Sigmoid colon (tissue), 4 donors: ENCODE measurements around the gene GPR108.

Experiments
- CTCF ChIP-seq, 4 experiments: fragments of 450-650 bp in 3 of 4; fragments of 200-600 bp in 1 of 4; IDR thresholded peaks; one replicate each; pipeline ENCODE4 v1.5.1; 2016 to 2019; ENCODE audit warnings: antibody characterized with exemption in 4 of 4, mild to moderate bottlenecking in 3 of 4, moderate library complexity in 2 of 4
- EP300 ChIP-seq, 4 donors: sonication (generic); formaldehyde crosslinking; IDR thresholded peaks; one replicate each; pipeline ENCODE4 v1.6.1; 2017; ENCODE audit warnings: antibody characterized with exemption in 4 of 4
- POLR2A ChIP-seq, 2 donors: fragments of 450-650 bp; IDR thresholded peaks; one replicate each; pipeline ENCODE4 v1.6.1; 2016; ENCODE audit warnings: antibody characterized with exemption in 2 of 2, mild to moderate bottlenecking in 2 of 2, moderate library complexity in 2 of 2
- POLR2AphosphoS5 ChIP-seq, 4 donors: sonication (generic); formaldehyde crosslinking; IDR thresholded peaks; one replicate each; pipeline ENCODE4 v1.6.1; 2017; ENCODE audit warnings: antibody characterized with exemption in 4 of 4

DNA sequence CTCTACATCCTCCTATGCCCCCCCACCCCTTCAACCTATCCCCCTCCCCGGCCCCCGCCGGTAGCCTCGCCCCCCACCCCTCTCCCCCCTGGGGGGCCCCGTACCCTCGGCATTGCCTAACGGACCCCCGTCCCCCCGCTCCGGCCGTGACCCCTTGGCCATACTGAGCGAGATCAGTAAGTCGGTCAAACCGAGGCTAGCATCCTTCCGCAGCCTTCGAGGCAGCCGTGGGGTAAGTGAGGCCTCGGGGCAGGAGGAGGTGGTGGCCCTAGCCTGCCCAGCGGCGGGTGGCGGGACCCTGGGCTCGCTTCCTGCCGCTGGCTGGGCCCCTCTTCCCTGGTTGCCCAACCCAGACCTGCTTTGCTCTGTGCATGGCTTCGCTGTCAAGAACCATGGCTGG is 8.6 kb upstream of the GPR108 start:
- no peak for TF ChIP-seq CTCF (IDR thresholded peaks at IDR 0.05)
- no peak for TF ChIP-seq POLR2AphosphoS5 (IDR thresholded peaks at IDR 0.05)
- no peak for TF ChIP-seq EP300 (IDR thresholded peaks at IDR 0.05)
- no peak for TF ChIP-seq POLR2A (IDR thresholded peaks at IDR 0.05)
